H1 (cell line): ENCODE measurements around the gene CACNA2D3.

Source experiments
- EZH2 ChIP-seq: fragments of 200-600 bp; sonication (generic); IDR thresholded peaks from 2 replicates; pipeline ENCODE4 v1.7.1; 2012; ENCODE audit warnings: low read depth, mild to moderate bottlenecking, moderate library complexity, low read length, inconsistent platforms; ENCODE audit not compliant: severe bottlenecking
- POLR2A ChIP-seq, 2 experiments: IDR thresholded peaks; 1 replicate in 1 of 2; 2 replicates in 1 of 2; pipeline ENCODE4 v1.6.1; 2011; ENCODE audit warnings: low read depth in 2 of 2, low read length in 2 of 2, mild to moderate bottlenecking in 2 of 2; ENCODE audit errors: control extremely low read depth in 1 of 2
- SUZ12 ChIP-seq: fragments of 200-600 bp; sonication (generic); IDR thresholded peaks from 2 replicates; pipeline ENCODE4 v1.6.1; 2012; ENCODE audit warnings: mild to moderate bottlenecking, inconsistent platforms, low read length, moderate library complexity, mixed read lengths
- TF ChIP-seq, protein P1 (sequence below), 3 experiments: IDR thresholded peaks; 1 replicate in 2 of 3; 2 replicates in 1 of 3; pipeline versions ENCODE4 v1.5.1 to v1.6.1; 2011; ENCODE audit warnings: low read length in 3 of 3, mild to moderate bottlenecking in 3 of 3, inconsistent platforms in 2 of 3, low read depth in 1 of 3, moderate library complexity in 1 of 3; ENCODE audit not compliant: insufficient read depth in 1 of 3; ENCODE audit errors: control extremely low read depth in 1 of 3

- TF ChIP-seq POLR2A (IDR thresholded peaks at IDR 0.05; ENCODE audit: control extremely low read depth in 1 of 2, low read depth in 2 of 2, low read length in 2 of 2): no peak
- no peak for TF ChIP-seq SUZ12
- no peak for TF ChIP-seq EZH2
- TF ChIP-seq, protein P1, sequence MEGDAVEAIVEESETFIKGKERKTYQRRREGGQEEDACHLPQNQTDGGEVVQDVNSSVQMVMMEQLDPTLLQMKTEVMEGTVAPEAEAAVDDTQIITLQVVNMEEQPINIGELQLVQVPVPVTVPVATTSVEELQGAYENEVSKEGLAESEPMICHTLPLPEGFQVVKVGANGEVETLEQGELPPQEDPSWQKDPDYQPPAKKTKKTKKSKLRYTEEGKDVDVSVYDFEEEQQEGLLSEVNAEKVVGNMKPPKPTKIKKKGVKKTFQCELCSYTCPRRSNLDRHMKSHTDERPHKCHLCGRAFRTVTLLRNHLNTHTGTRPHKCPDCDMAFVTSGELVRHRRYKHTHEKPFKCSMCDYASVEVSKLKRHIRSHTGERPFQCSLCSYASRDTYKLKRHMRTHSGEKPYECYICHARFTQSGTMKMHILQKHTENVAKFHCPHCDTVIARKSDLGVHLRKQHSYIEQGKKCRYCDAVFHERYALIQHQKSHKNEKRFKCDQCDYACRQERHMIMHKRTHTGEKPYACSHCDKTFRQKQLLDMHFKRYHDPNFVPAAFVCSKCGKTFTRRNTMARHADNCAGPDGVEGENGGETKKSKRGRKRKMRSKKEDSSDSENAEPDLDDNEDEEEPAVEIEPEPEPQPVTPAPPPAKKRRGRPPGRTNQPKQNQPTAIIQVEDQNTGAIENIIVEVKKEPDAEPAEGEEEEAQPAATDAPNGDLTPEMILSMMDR (IDR thresholded peaks at IDR 0.05; ENCODE audit: control extremely low read depth in 1 of 3, insufficient read depth in 1 of 3, low read depth in 1 of 3, low read length in 3 of 3): no peak
These were observed 115.6 kb downstream of the CACNA2D3 start for GRCh38 chr3:54237788-54238502.
